Caco-2 (cell line): ENCODE measurements around the gene PALM. TPM values are rescaled to one million over a fixed set of nuclear protein-coding genes. Genes with fewer than 3 reads are reported as not detected.

Experiments
- BruUV-seq: library from RNA; stranded (reverse); fragments of 400-500 nt; replicated peaks from 2 replicates; lab custom pipeline; 2021; lab: Mats Ljungman, UMichigan
- CTCF ChIA-PET: fragments of 300-600 bp; sonication (Branson Sonifier 250); formaldehyde crosslinking; loops from one replicate; lab custom pipeline; 2022; ENCODE audit warnings: antibody characterized with exemption; lab: Charles Lee
- POLR2A ChIA-PET: fragments of 300-600 bp; sonication (Branson Sonifier 250); formaldehyde crosslinking; loops from one replicate; lab custom pipeline; 2022; ENCODE audit warnings: antibody characterized with exemption; lab: Charles Lee
- DNase-seq, 2 experiments: peaks; one replicate each; pipeline versions ENCODE4 v3.0.0 to v3.0.0-alpha.2; 2020 to 2022
- H3K27me3 ChIP-seq: replicated peaks from 2 replicates; pipeline ENCODE4 v1.6.0; 2011; ENCODE audit warnings: low read length; ENCODE audit not compliant: control insufficient read depth, insufficient read depth
- H3K36me3 ChIP-seq: 2 replicates; pipeline ENCODE4 v1.5.1; 2011; ENCODE audit warnings: low read length; ENCODE audit not compliant: control insufficient read depth, insufficient read depth
- H3K4me1 ChIP-seq: fragments of 250-450 bp; sonication (Bioruptor Pico); 2 replicates; pipeline ENCODE4 v1.5.1; 2020; ENCODE audit warnings: mild to moderate bottlenecking
- H3K4me3 ChIP-seq: 2 replicates; pipeline ENCODE4 v1.5.1; 2011; ENCODE audit warnings: low read depth, mild to moderate bottlenecking, control low read depth, low read length
- H3K9me3 ChIP-seq: fragments of 250-450 bp; sonication (Bioruptor Pico); 2 replicates; pipeline ENCODE4 v1.5.1; 2020; ENCODE audit warnings: mild to moderate bottlenecking, moderate library complexity
- H3K27ac Mint-ChIP-seq: one replicate; pipeline ENCODE4 v1.8.0; 2022; ENCODE audit warnings: mixed read lengths; ENCODE audit not compliant: unreplicated experiment
- H3K27me3 Mint-ChIP-seq: one replicate; pipeline ENCODE4 v1.8.0; 2022; ENCODE audit warnings: mixed read lengths; ENCODE audit not compliant: insufficient read depth, unreplicated experiment
- H3K36me3 Mint-ChIP-seq: one replicate; pipeline ENCODE4 v1.8.0; 2022; ENCODE audit warnings: mild to moderate bottlenecking, mixed read lengths; ENCODE audit not compliant: insufficient read depth, unreplicated experiment
- H3K4me1 Mint-ChIP-seq: one replicate; pipeline ENCODE4 v1.8.0; 2022; ENCODE audit warnings: low read depth, mixed read lengths; ENCODE audit not compliant: unreplicated experiment
- H3K4me3 Mint-ChIP-seq: one replicate; pipeline ENCODE4 v1.8.0; 2022; ENCODE audit warnings: mild to moderate bottlenecking, moderate library complexity, mixed read lengths; ENCODE audit not compliant: unreplicated experiment
- H3K9me3 Mint-ChIP-seq: one replicate; pipeline ENCODE4 v1.8.0; 2022; ENCODE audit warnings: mixed read lengths; ENCODE audit not compliant: unreplicated experiment
- CTCF ChIP-seq, 2 experiments: fragments of 200-600 bp in 1 of 2; IDR thresholded peaks; 1 replicate in 1 of 2; 2 replicates in 1 of 2; pipeline versions ENCODE4 v1.5.1 to v1.8.0; 2011 to 2022; ENCODE audit warnings: antibody characterized with exemption in 1 of 2, control low read depth in 1 of 2, inconsistent platforms in 1 of 2, low read depth in 1 of 2, low read length in 1 of 2, mild to moderate bottlenecking in 1 of 2, moderate library complexity in 1 of 2; ENCODE audit not compliant: insufficient read depth in 1 of 2, severe bottlenecking in 1 of 2, unreplicated experiment in 1 of 2
- intact Hi-C: fragments of 100-400 bp; cut with micrococcal nuclease; formaldehyde crosslinking; loops from one replicate; pipeline ENCODE4 v1.10.0; 2022; ENCODE audit not compliant: unreplicated experiment
- total RNA-seq: library from RNA; stranded (reverse); gene quantifications from 2 replicates; pipeline ENCODE4 v1.2.3, GENCODE V29; 2022

PALM gene
- total RNA-seq, 1 experiment from 2014 or later, result 16.1 TPM

DNA sequence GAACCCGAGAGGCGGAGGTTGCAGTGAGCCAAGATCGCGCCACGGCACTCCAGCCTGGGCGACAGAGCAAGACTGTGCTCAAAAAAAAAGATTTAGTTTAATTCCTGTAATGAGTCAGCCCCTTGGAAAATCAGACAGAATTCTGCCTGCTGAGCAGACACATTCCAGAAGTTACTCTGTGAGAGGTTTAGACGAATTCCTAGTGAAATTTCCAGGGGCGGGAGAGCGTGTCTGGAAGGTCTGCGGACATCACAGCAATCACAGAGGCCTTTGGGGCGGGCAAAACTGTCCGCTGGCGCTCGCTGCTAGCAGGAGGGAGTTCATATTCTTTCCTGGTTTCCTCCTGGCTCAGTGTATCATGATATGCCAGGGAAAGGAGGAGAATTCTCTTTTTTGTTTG is 59.7 kb downstream of the PALM start:
- H3K27me3 Mint-ChIP-seq, result no peaks in the 10 kb centered on the region
- no TSS peak for BruUV-seq
- no peaks in the 10 kb centered on the region for H3K4me1 Mint-ChIP-seq
- Histone ChIP-seq H3K4me1 (no peaks in the 10 kb centered on the region), H3K27me3 (no peaks in the 10 kb centered on the region), H3K36me3 (no peaks in the 10 kb centered on the region), H3K4me3 (no peak overlapping the region), H3K9me3 (no peaks in the 10 kb centered on the region)
- ChIA-PET POLR2A (no interaction called here), CTCF (no interaction called here)
- no peak overlapping the region for H3K27ac Mint-ChIP-seq
- TF ChIP-seq CTCF (IDR thresholded peaks at IDR 0.05; ENCODE audit: insufficient read depth in 1 of 2, low read depth in 1 of 2, low read length in 1 of 2, severe bottlenecking in 1 of 2, unreplicated experiment in 1 of 2), result no peak
- DNase-seq, result no peak
- intact Hi-C loops, result no loop called here
- H3K9me3 Mint-ChIP-seq, result no peaks in the 10 kb centered on the region
- peaks cover 35% of the 10 kb centered on the region for H3K36me3 Mint-ChIP-seq
- no peak overlapping the region for H3K4me3 Mint-ChIP-seq

- no peaks in the 10 kb centered on the region for H3K4me1 ChIP-seq
- POLR2A ChIA-PET, result no interaction called here
- Mint-ChIP-seq H3K4me1 (no peaks in the 10 kb centered on the region), H3K9me3 (no peaks in the 10 kb centered on the region), H3K27me3 (no peaks in the 10 kb centered on the region), H3K36me3 (peaks cover 23% of the 10 kb centered on the region), H3K27ac (no peak overlapping the region), H3K4me3 (no peak overlapping the region)
- TF ChIP-seq CTCF (IDR thresholded peaks at IDR 0.05; ENCODE audit: insufficient read depth in 1 of 2, low read depth in 1 of 2, low read length in 1 of 2, severe bottlenecking in 1 of 2, unreplicated experiment in 1 of 2), result no peak
- H3K4me3 ChIP-seq, result no peak overlapping the region
- BruUV-seq, result no TSS peak
- no peaks in the 10 kb centered on the region for H3K9me3 ChIP-seq
- CTCF ChIA-PET, result interaction anchor here (0.7 to 1.0 kb wide), 4 partner anchors 9 to 257 kb away, joined by 3 to 10 read pairs (median 4); partner anchors contain the start of gene CNN2
- no peak for DNase-seq
- no peaks in the 10 kb centered on the region for H3K36me3 ChIP-seq
- intact Hi-C loops, result loop anchor here (1.0 to 10.0 kb wide), 4 partner anchors 95 to 213 kb away; partner anchors contain the start of genes KISS1R and WDR18
- H3K27me3 ChIP-seq, result no peaks in the 10 kb centered on the region
Measured at GRCh38 chr19:769616-770015, 60.9 kb downstream of the PALM start.

DNA sequence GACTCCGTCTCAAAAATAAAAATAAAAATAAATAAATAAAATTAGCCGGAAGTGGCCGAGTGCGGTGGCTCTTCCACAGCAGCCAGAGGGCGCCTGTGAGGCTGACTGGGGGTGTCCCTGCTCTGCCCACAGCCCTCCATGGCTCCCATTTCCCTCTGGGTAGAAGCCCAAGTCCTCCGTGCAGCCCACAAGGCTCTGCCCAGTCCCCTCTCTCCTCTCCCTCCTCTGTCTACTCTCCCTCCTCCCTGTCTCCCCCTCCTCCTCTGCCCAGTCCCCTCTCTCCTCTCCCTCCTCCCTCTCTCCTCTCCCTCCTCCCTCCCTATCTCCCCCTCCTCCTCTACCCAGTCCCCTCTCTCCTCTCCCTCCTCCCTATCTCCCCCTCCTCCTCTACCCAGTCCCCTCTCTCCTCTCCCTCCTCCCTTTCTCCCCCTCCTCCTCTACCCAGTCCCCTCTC is 62.6 kb downstream of the PALM start:
- Mint-ChIP-seq H3K36me3 (peaks cover 12% of the 10 kb centered on the region), H3K27ac (no peak overlapping the region), H3K4me1 (no peaks in the 10 kb centered on the region), H3K9me3 (no peaks in the 10 kb centered on the region), H3K4me3 (no peak overlapping the region), H3K27me3 (no peaks in the 10 kb centered on the region)
- BruUV-seq, result no TSS peak
- H3K9me3 ChIP-seq, result no peaks in the 10 kb centered on the region
- H3K27me3 ChIP-seq, result no peaks in the 10 kb centered on the region
- no peak overlapping the region for H3K4me3 ChIP-seq
- TF ChIP-seq CTCF (IDR thresholded peaks at IDR 0.05; ENCODE audit: insufficient read depth in 1 of 2, low read depth in 1 of 2, low read length in 1 of 2, severe bottlenecking in 1 of 2, unreplicated experiment in 1 of 2), result peak; percentile 29
- ChIA-PET CTCF (no interaction called here), POLR2A (no interaction called here)
- no peaks in the 10 kb centered on the region for H3K36me3 ChIP-seq
- DNase-seq, result peak; percentile 53 to 63
- H3K4me1 ChIP-seq, result no peaks in the 10 kb centered on the region
- intact Hi-C loops, result loop anchor here (5.0 to 10.0 kb wide), 2 partner anchors 93 to 211 kb away; partner anchors contain the start of gene WDR18
